WTC11 (cell line): ENCODE measurements around the gene TMEM158. TPM values are rescaled to one million over a fixed set of nuclear protein-coding genes. Genes with fewer than 3 reads are reported as not detected.

Source experiments
- ATAC-seq: fragments of 200-7000 bp; cut with Tn5 transposase; 2 replicates; pipeline ENCODE4 v1.10.0; 2021; ENCODE audit warnings: mild to moderate bottlenecking, moderate library complexity
- CTCF ChIA-PET: fragments of 300-600 bp; sonication (Branson Sonifier 250); formaldehyde crosslinking; loops from one replicate; lab custom pipeline; 2021; ENCODE audit warnings: antibody characterized with exemption; lab: Charles Lee
- POLR2A ChIA-PET: fragments of 350-600 bp; sonication (Branson Sonifier 250); formaldehyde crosslinking; loops from one replicate; lab custom pipeline; 2021; ENCODE audit warnings: antibody characterized with exemption; lab: Charles Lee
- DNase-seq: peaks from one replicate; pipeline ENCODE4 v3.0.0; 2021; ENCODE audit warnings: low spot score
- H3K27ac Mint-ChIP-seq: 2 replicates; pipeline ENCODE4 v1.8.0; 2021; ENCODE audit warnings: mixed read lengths
- H3K27me3 Mint-ChIP-seq: 2 replicates; pipeline ENCODE4 v1.8.0; 2021; ENCODE audit warnings: low read depth, mild to moderate bottlenecking, moderate library complexity, mixed read lengths
- H3K36me3 Mint-ChIP-seq: 2 replicates; pipeline ENCODE4 v1.8.0; 2021; ENCODE audit warnings: mixed read lengths
- H3K4me1 Mint-ChIP-seq: 2 replicates; pipeline ENCODE4 v1.8.0; 2022; ENCODE audit warnings: mixed read lengths
- H3K4me3 Mint-ChIP-seq: 2 replicates; pipeline ENCODE4 v1.8.0; 2021; ENCODE audit warnings: mild to moderate bottlenecking, moderate library complexity, mixed read lengths
- H3K9me3 Mint-ChIP-seq: 2 replicates; pipeline ENCODE4 v1.8.0; 2021; ENCODE audit warnings: mixed read lengths
- CREB1 ChIP-seq: sonication (generic); formaldehyde crosslinking; IDR thresholded peaks from 2 replicates; pipeline ENCODE4 v1.8.0; 2023; ENCODE audit warnings: mild to moderate bottlenecking, missing genetic modification reagents
- ELF4 ChIP-seq: sonication (generic); formaldehyde crosslinking; IDR thresholded peaks from 2 replicates; pipeline ENCODE4 v1.8.1; 2022; ENCODE audit warnings: low read depth, mild to moderate bottlenecking, moderate library complexity, missing genetic modification reagents
- FOXP4 ChIP-seq: sonication (generic); formaldehyde crosslinking; IDR thresholded peaks from 2 replicates; pipeline ENCODE4 v1.8.0; 2022; ENCODE audit warnings: mild to moderate bottlenecking, missing genetic modification reagents
- GTF2I ChIP-seq: fragments of 250-450 bp; sonication (Bioruptor Pico); conservative IDR thresholded peaks from 2 replicates; pipeline ENCODE4 v1.4.0; 2021; ENCODE audit warnings: mild to moderate bottlenecking
- JUN ChIP-seq: sonication (generic); formaldehyde crosslinking; IDR thresholded peaks from 2 replicates; pipeline ENCODE4 v1.8.0; 2023; ENCODE audit warnings: mild to moderate bottlenecking, missing genetic modification reagents
- MLX ChIP-seq: sonication (generic); formaldehyde crosslinking; IDR thresholded peaks from 2 replicates; pipeline ENCODE4 v1.8.1; 2023; ENCODE audit warnings: mild to moderate bottlenecking, missing genetic modification reagents, moderate library complexity
- NR3C1 ChIP-seq: sonication (generic); formaldehyde crosslinking; conservative IDR thresholded peaks from 2 replicates; pipeline ENCODE4 v1.8.1; 2023; ENCODE audit warnings: low read depth, mild to moderate bottlenecking, missing genetic modification reagents
- OVOL2 ChIP-seq: fragments of 250-450 bp; sonication (Bioruptor Pico); IDR thresholded peaks from 2 replicates; pipeline ENCODE4 v1.9.0; 2021; ENCODE audit warnings: mild to moderate bottlenecking, borderline replicate concordance
- RELA ChIP-seq: sonication (generic); formaldehyde crosslinking; IDR thresholded peaks from 2 replicates; pipeline ENCODE4 v1.8.1; 2022; ENCODE audit warnings: missing genetic modification reagents, mild to moderate bottlenecking, borderline replicate concordance
- RORB ChIP-seq: fragments of 250-450 bp; sonication (Bioruptor Pico); IDR thresholded peaks from 2 replicates; pipeline ENCODE4 v1.9.0; 2021; ENCODE audit warnings: mild to moderate bottlenecking
- SMAD3 ChIP-seq: sonication (generic); formaldehyde crosslinking; IDR thresholded peaks from 2 replicates; pipeline ENCODE4 v1.8.0; 2022; ENCODE audit warnings: missing genetic modification reagents, mild to moderate bottlenecking, borderline replicate concordance
- ZBTB43 ChIP-seq: sonication (generic); formaldehyde crosslinking; IDR thresholded peaks from 2 replicates; pipeline ENCODE4 v1.8.1; 2023; ENCODE audit warnings: mild to moderate bottlenecking, missing genetic modification reagents
- ZNF232 ChIP-seq: sonication (generic); formaldehyde crosslinking; IDR thresholded peaks from 2 replicates; pipeline ENCODE4 v1.8.0; 2022; ENCODE audit warnings: mild to moderate bottlenecking, missing genetic modification reagents
- total RNA-seq: library from RNA; stranded (reverse); gene quantifications from 3 replicates; pipeline ENCODE4 v1.2.3, GENCODE V29; 2021
- TF ChIP-seq, protein P1 (sequence below): sonication (generic); formaldehyde crosslinking; IDR thresholded peaks from 2 replicates; pipeline ENCODE4 v1.8.0; 2022; ENCODE audit warnings: mild to moderate bottlenecking, missing genetic modification reagents
- TF ChIP-seq, protein P2 (sequence below): sonication (generic); formaldehyde crosslinking; IDR thresholded peaks from 2 replicates; pipeline ENCODE4 v1.8.1; 2022; ENCODE audit warnings: mild to moderate bottlenecking, missing genetic modification reagents, moderate library complexity, borderline replicate concordance
- TF ChIP-seq, protein P3 (sequence below): sonication (generic); formaldehyde crosslinking; IDR thresholded peaks from 2 replicates; pipeline ENCODE4 v1.8.1; 2023; ENCODE audit warnings: mild to moderate bottlenecking, moderate library complexity, missing genetic modification reagents
- TF ChIP-seq, protein P4 (sequence below): sonication (generic); formaldehyde crosslinking; conservative IDR thresholded peaks from 2 replicates; pipeline ENCODE4 v1.8.1; 2022; ENCODE audit warnings: mild to moderate bottlenecking, missing genetic modification reagents

The TMEM158 gene
- total RNA-seq, 1 experiment from 2014 or later: 17.9 TPM

GRCh38 chr3:45267097-45267496, 41.0 kb upstream of the TMEM158 start (continued):
- TF ChIP-seq SMAD3 (CRISPR knock-in tag): no peak
- no peak for TF ChIP-seq GTF2I (CRISPR knock-in tag)
- TF ChIP-seq, protein P1, sequence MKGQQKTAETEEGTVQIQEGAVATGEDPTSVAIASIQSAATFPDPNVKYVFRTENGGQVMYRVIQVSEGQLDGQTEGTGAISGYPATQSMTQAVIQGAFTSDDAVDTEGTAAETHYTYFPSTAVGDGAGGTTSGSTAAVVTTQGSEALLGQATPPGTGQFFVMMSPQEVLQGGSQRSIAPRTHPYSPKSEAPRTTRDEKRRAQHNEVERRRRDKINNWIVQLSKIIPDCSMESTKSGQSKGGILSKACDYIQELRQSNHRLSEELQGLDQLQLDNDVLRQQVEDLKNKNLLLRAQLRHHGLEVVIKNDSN (CRISPR knock-in tag): no peak
- no peak for TF ChIP-seq JUN (CRISPR knock-in tag)
- no peak for TF ChIP-seq MLX (CRISPR knock-in tag)
- TF ChIP-seq, protein P2, sequence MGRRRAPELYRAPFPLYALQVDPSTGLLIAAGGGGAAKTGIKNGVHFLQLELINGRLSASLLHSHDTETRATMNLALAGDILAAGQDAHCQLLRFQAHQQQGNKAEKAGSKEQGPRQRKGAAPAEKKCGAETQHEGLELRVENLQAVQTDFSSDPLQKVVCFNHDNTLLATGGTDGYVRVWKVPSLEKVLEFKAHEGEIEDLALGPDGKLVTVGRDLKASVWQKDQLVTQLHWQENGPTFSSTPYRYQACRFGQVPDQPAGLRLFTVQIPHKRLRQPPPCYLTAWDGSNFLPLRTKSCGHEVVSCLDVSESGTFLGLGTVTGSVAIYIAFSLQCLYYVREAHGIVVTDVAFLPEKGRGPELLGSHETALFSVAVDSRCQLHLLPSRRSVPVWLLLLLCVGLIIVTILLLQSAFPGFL (CRISPR knock-in tag): no peak

GRCh38 chr3:45261333-45262110, 35.4 kb upstream of the TMEM158 start:
- TF ChIP-seq, protein P1 (CRISPR knock-in tag): no peak
- no peak for TF ChIP-seq ZBTB43 (CRISPR knock-in tag)
- TF ChIP-seq ELF4: no peak
- no peak for TF ChIP-seq NR3C1
- no peak for TF ChIP-seq RORB (CRISPR knock-in tag)
- no peak for TF ChIP-seq OVOL2 (CRISPR knock-in tag)
- TF ChIP-seq FOXP4 (CRISPR knock-in tag): no peak
- no peak for TF ChIP-seq CREB1 (CRISPR knock-in tag)
- TF ChIP-seq, protein P3, sequence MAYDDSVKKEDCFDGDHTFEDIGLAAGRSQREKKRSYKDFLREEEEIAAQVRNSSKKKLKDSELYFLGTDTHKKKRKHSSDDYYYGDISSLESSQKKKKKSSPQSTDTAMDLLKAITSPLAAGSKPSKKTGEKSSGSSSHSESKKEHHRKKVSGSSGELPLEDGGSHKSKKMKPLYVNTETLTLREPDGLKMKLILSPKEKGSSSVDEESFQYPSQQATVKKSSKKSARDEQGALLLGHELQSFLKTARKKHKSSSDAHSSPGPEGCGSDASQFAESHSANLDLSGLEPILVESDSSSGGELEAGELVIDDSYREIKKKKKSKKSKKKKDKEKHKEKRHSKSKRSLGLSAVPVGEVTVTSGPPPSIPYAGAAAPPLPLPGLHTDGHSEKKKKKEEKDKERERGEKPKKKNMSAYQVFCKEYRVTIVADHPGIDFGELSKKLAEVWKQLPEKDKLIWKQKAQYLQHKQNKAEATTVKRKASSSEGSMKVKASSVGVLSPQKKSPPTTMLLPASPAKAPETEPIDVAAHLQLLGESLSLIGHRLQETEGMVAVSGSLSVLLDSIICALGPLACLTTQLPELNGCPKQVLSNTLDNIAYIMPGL (CRISPR knock-in tag): no peak
- TF ChIP-seq, protein P4, sequence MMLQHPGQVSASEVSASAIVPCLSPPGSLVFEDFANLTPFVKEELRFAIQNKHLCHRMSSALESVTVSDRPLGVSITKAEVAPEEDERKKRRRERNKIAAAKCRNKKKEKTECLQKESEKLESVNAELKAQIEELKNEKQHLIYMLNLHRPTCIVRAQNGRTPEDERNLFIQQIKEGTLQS: no peak
- no peak for TF ChIP-seq RELA (CRISPR knock-in tag)
- TF ChIP-seq ZNF232 (CRISPR knock-in tag): no peak
- no peak overlapping the region for H3K4me3 Mint-ChIP-seq
- H3K36me3 Mint-ChIP-seq: no peaks in the 10 kb centered on the region
- peaks cover 19% of the 10 kb centered on the region for H3K4me1 Mint-ChIP-seq
- no peak overlapping the region for H3K27ac Mint-ChIP-seq
- H3K9me3 Mint-ChIP-seq: no peaks in the 10 kb centered on the region
- POLR2A ChIA-PET: no interaction called here
- H3K27me3 Mint-ChIP-seq: peaks cover 7% of the 10 kb centered on the region
- CTCF ChIA-PET: interaction anchor here (0.6 to 0.8 kb wide), 3 partner anchors 8 to 398 kb away, joined by 3 read pairs; no protein-coding TSS in a partner anchor
- DNase-seq (no peak), ATAC-seq (no peak)
